T-helper 2 cell (primary cell): Measurements from ENCODE around the gene NOS1AP.

Experiments
- DNase-seq, 5 experiments: peaks; one replicate each; pipeline versions ENCODE4 v3.0.0 to v3.0.0-alpha.2; 2012 to 2022

NOS1AP gene

DNA sequence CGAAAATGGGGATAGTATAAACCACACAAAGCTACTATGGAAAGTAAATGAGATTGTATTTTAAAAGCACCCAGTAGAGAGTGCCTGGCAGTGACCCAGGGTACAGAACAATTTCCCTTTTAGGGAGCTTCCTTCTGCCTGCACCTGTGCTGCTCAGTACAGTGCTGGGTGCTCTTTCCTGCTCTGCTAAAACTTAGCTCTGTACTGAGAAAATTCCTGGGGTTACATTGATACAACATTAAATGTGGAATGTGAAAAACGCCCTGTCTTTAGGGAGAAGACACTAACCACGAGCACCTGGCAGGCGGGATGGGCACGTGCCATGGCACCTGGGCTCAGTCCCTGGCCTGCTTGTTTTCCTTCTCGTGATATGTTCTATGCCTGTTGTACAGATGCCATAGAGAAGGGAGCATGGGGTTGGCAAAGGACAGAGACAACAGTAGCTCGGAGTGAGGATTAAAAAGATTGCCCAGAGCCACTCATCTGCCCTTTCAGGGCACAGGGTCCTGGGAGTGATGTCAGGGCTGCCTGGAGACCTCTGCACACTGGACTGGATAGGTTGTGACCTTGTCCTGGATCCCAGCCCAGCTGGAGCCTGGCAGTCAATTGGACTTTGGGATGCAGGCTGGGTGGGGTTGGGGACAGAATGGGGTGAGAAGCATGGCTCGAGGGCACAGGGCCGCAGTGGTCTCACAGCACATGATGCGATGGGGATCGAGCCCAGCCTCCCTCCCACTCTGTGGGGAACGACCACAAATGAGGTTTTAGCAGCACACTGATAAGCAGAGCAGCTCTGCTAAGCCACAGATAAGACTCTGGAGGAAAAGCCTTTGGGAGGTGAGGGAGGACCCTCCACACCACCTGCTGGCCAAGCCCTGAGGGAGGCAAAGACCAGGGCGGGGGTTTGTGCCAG lies 302.9 kb downstream of the NOS1AP start:
- peak in 1 of 5 experiments; percentile 27 for DNase-seq

DNA sequence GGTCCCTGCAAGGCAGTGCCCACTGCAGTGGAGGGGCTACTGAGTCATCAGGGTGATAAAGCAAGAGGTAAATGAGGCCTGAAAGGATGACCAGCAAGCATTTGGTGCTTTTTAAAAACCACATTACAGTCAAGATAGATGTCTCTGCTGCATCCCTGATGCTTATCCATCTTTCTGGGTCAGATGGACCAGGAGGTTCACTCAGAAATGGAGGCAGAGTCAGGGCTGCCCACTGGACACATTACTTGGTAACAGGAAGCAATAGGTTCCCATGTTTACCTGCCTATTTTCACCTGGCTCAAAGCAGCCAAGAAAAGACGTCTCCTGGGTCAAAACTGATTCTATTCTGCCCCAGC lies 303.6 kb downstream of the NOS1AP start:
- DNase-seq: no peak

DNA sequence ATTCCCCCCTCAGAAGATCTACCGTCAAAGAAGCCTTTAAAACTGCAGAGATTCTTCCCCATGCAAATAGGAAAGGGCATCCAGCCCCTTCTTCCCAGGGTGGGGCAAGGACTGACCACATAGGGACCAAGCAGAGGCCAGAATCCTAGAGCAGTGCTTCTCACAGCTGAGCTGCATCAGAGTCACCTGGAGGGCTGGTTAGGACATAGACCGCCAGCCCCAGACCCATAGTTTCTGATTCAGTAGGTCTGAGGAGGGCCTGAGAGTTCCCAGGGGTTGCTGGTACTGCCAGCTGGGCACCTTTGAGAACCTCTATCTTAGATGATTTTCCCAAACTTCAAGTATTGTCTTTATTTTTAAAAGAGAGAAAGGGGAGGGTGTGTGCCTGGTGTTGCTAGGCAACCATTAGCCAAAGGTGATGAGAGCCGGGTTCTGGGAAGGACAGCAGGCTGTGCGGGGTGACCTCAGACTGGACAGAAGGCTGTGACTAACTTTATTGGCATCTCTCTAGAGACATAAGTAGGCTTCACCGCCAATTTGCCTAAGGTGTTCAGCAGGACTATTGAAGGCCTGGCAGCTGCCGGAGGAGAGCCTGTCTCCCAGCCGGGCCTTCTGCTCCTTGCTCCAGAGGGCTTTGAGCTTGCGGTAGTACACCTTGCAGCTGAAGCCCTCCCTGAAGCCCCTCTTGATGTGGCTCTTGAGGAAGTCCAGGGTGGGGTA lies 304.2 kb downstream of the NOS1AP start:
- DNase-seq: no peak

DNA sequence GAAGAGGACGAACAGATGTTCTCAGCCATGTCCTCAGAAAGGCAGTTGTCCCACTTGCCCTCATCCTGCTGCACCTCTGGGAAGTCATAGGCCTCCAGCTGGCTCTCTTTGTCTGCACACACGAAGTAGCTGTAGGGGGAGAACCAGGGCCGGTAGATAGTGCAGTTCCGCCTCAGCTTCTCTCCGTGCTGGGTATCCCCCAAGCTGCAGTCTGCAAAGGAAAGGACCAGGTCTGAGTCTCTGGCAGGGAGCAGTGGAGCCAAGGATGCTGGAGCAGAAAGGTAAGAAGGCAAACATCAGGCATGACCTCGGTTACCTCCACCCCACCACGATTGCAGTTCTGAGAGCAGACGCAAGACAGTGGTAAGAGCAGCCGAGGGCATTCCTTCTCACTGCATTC lies 304.9 kb downstream of the NOS1AP start:
- no peak for DNase-seq

DNA sequence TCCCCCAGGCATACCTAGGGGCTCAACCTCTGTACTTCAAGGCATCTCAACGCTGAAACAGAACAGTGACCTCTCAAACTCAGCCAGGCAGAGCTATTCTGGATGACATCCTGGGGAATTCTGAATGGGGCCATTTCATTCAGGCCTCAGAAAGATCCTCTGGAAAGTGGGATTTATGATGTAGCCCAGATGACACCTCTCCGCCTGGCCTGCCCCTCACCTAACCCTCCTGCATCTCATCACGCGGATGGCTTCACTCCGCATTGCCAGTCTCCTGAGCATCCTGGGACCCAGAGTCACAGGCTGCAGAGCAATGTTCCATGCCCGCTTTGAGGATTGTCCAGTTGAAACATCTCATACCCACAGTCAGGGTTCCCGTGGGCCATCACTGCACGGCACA lies 306.0 kb downstream of the NOS1AP start:
- DNase-seq: no peak

DNA sequence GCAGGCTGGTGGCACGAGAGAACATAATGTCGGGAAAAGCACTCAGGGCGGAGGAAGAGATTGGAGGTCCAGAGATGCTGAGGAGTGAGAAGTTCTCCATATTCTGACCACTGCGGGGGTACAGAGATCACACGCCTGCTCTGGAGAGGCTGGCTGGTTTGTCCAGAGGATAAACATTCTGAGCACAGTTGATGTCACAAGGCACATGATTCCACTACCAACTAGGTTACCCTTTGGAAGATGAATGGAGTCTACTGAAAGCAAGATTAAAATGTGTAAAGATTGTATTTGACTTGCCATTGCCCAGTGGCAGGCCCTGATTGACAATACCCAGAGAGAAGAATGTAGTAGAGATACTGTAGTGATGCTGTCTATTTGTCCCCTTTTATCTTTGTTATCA lies 307.2 kb downstream of the NOS1AP start, which contains the start of gene SPATA46:
SPATA46 (minus strand) TSS at position 164 of the 400 bp plus-strand sequence; CDS start at position 100, 64 bp downstream.
- DNase-seq: no peak

DNA sequence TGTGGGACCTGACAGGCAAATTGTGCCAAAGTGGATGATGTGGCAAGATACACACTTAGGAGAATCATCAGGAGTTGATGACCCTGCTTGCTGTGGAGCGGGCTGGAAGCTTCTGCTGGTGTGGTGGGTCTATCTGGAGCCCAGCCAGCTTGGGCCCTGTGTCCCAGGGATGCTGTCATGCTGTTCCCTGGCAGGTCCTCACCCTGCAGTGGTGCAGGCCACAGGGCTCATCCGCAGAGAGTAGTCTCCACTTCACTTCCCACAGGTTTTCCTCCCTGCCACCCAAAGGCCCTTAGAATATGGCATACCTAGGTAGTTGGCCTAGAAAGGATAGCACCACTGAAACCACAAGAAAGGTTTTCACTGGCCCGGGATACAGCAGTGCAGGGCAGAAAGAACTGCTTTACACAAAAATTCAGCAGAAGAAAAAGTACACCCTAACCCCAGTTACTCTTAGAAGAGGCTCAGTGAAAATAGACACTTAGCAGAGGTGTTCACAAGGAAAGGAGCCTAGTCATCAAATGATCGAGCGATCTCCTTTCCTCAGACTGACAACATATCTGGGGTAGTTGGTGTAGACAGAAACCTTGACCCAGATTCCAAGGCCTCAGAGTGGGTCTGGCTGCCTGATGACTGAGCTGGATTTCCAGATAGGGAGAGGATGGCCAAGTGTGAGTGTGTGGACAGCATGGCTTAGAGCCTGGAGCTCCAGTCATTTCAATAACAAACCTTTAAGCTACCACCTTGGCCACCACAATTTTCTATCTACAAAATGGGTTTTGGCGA lies 310.8 kb downstream of the NOS1AP start:
- DNase-seq: no peak

DNA sequence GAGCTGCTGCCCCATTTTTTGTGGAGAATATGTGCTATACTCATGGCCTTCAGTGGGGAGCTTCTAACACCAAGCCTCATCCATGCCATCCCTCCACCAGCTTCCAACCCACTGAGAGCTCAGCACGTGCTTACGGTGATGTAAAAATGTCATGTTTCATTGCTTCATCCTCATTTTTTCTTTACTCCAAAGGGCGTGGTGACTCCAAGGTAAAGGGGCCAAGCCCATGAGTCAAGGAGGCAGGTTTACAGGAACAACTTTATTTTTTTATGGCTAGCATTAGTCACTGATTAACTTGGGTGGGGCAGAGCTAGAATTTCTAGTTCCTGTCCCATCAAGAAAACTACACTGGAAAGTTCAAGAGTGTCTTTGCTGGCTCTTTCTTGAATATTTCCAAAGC lies 311.9 kb downstream of the NOS1AP start, which contains the start of gene C1orf226:
C1orf226 (plus strand) TSS at position 346 of the 400 bp plus-strand sequence. CDS start 174 bp downstream, outside the sequence.
- DNase-seq: no peak

DNA sequence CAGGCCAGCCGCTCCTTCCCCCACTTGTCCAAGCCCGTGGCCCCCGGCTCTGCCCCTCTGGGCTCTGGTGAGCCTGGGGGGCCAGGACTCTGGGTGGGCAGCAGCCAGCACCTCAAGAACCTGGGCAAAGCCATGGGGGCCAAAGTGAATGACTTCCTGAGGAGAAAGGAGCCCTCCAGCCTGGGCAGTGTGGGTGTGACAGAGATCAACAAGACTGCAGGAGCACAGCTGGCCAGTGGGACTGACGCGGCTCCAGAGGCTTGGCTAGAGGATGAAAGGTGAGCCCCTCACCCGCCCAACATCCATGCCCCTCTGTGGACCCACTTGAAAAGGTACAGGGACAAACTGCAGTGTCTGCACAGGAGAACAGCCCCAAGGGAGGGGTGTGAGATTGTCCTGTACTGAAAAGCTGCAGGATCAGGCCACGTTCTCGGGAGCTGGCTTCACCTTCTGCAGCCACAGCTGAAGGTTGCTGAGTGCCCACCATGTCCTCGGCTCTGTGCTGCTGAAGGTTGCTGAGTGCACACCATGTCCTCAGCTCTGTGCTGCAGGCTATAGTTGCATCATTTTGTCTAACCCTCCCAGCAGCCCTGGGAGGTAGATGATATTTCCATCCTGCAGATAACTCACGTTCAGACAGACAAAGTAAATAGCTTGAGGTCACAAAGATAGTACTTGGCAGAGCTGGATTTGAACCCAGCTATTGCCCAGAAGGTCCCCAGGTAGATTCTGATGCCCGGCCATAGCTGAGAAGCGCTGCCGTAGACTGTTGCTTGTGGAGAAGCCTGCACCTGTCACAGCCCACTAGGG lies 312.7 kb downstream of the NOS1AP start:
- DNase-seq: no peak

DNA sequence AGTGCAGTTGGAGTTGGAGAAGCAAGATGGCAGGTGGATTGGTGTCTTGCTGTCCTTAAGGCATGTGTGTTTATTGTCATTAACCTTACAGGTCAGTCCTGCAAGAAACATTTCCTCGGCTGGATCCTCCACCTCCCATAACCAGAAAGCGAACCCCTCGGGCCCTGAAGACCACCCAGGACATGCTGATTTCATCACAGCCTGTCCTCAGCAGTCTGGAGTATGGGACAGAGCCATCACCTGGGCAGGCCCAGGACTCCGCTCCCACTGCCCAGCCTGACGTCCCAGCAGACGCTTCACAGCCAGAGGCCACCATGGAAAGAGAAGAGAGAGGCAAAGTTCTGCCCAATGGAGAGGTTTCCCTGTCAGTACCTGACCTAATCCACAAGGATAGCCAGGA lies 313.6 kb downstream of the NOS1AP start:
- no peak for DNase-seq

DNA sequence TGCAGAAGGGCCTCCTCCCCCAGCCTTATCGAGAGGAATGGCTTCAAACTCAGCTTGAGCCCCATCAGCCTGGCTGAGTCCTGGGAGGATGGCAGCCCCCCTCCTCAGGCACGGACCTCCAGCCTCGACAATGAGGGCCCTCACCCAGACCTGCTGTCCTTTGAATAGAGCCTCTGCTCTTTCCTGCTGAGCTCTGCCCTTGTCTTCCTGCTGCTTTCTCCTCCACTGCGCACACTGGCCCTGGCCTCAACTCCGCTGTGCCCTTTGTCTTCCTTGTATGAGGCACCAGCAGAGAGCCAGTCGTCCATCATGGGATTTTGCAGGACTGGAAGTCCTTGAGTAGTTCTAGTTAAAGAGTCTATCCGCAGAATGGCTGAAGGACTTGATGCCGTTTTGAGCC lies 314.0 kb downstream of the NOS1AP start:
- no peak for DNase-seq

DNA sequence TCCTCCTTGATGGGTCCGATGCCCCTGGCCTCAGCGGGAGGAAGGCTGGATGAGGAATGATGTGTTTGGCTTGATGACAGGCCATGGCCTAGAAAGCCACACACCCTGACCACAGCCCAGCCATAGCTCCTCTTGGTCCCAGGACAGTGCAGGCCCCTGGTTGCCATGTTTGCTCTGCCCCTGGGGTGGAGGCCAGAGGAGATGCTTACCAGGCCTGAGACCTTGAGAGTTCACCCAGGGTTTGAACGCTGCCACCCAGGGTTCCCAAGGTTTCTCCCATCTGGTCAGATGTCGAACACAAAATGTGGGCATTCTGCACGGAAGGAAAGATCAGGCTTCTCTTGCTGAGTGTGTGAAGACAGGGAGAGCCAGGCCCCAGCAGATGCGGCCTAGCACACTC lies 314.6 kb downstream of the NOS1AP start:
- no peak for DNase-seq

DNA sequence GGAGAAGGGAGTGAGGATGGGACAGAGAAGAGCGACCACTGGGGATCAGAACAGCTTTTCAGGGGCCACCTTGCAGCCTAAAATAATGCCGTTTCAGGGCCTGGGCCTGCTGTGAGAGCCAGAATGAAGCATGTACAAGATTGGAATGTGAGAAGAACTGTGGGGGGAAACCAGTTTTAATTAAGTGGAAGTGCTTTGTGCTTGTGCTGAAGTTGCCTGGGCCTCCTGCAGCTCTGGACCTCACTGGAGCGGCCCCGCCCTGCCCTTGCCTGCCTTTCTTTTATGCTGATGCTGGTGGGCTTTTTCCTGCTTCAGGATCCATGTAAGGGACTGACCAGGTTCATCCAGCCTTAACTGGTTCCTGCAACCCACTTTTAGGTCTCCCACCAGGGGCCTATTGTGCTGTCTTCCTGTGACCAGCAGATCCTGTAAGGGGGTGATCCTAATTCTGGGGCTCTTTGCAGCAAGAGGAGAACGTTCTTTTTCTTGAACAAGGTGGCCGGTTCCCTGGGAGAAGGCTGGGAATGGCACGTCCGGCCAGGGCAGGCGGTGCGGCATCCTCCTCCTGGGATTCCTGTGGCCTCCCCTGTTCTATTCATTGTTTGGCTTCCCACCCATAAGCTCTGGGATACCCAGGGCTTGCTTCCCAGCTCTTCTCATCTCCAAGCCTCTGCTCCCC lies 315.2 kb downstream of the NOS1AP start:
- DNase-seq: no peak

DNA sequence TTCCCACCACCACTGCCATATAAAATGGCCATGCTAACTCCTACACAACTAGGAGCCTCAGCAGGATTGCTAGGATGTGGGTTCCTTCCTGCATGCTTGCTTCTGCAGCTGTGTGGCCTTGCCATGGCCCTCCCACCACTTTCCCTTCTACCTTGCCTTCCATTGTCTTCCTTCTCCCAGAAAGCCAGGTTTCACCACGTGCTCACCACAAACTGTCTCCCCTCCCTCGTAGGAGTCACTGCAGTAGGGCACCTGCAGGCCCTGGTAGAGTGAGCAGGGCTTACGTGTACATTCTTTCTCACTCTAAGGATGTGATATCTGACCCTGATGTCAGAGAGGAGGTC lies 315.8 kb downstream of the NOS1AP start:
- no peak for DNase-seq

DNA sequence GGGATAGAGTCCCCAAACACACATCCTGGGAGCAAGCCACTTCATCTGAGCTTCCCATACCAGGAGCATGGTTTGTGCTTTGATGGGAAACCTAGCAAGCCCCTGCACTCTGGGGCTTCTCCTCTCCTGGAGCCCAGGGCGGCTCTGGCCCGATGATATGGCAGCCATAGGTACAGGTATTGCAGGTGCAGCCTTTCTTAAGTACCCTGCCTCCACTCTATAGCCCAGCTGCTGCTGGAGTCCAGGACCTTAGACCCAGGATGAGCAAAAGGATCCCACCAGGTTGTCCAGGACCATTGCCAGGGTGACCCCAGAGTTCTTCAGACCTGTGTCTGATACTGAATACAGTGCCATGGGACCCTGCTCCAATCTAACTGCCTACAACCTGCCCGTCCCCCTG lies 316.2 kb downstream of the NOS1AP start:
- no peak for DNase-seq

DNA sequence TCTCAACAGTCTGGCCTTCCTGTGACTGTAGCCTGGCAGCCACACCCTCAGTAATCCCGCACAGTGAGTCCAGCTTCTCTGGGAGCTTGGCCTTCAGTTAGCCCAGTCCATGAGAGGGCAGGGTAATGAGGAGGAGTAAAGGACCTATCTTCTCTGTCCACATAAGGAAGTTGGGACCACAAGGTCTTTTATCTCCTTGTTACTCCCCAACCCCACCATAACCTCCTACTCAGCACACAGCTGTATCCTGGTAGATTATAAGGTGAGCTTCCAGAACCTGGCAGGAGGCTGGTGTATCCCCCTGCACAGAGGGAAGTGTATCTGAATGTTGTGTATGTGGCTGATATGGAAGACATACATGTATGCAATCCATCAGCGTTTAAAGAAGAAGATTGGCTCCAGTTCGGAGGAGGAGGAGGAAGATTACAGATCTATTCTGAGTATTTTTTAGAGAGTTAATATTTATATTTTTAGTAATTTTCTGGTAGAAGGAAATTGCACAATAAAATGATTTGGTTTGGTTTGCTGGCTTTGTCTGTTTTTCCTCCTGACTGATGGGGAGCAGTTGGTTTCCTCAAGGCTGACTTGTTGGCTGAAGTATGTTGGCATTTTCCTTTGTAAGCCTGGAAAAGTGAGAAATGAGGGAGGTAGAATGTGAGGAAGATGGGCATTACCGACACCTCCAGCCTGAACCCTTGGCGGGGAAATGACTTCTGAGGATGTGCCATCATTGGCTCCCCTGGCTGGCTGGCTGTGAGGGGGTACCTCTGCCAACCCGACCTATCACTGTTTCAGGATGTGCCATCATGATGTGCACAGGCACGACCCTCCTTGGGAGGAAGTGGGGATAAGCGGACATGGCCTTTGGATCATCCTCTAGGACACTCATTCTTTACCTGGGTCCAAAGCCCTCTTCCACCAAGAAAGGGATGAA lies 317.1 kb downstream of the NOS1AP start:
- no peak for DNase-seq

DNA sequence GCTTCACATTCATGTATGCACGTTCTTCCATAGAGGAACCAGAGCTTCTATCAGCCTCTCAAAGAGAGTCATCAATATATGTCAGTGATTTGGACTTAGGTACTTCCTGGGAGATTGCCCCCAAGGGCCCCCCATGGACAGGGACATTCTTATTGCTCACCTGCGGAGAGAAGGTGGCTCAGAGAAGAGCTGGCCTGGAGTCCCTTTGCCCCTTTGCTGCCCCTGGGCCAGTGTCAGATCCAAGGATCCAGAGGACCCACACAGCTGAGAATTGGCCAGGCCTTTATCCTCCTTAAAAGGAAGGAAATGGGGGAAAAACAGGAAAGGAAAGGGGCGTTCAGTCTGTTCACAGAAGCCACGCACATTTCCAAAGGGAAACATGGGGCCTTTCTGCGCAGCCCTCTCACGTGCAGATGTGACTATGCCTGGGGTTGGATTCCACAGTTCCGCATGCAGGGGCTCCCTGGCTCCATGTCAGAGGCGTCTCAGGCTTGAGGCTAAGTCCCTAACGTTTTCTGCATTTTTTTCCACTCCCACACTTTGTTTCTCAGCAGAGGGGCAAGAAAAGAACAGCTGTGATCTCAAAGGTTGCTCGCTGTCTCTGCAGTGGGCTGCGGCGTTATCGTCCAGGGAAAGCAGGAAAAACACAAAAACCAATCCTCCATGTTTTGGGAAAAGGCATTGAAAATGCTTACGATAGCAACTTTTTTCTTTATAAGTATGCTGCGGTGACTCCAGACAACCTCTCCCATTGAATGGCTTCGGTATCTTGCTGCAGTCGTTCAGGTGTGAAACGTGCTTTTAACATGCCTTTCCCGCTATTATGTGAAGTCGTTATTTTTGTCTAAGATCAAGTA lies 318.0 kb downstream of the NOS1AP start:
- no peak for DNase-seq

DNA sequence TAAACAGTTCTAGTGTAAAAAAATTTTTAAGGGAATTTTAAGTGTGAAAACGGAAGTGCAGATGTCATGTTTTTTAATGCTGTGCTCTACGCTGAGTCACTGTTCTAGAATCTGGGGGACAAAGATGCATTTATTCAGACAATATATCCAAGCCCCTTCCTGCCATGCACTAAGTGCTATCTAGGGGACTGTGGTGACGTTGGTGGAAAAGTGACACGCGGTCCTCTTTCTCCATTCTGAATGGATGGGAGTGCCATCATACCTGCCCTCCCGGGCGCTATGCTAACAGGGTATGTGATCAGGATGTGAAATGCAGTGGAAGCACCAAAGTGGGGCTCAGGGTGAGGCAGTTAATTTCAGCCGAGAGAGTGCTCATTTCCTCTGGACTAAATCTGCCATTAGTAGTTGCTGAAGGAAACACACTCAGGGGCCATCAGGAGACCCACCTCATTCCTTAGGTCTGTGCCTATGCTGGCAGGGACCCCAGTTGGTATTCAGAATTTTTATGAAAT lies 318.6 kb downstream of the NOS1AP start:
- no peak for DNase-seq

DNA sequence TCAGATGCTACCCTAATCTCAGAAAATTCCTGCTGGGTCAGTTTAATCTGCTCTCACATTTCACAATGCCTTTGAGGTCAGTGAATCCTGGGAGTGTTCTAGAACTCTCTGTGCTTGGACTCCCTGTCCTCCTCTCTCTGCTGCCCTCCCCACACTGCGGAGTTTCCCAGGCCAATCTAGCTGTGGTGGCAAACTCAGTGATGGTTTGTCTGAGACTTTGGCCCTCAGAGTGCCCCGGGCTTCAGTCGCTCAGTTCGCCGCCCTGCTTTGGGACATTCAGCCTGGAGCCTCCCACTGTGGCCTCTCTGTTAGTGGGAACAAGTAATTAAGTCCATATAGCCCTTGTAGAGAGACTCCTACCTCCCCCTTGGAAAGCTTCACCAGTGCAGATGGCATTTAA lies 319.1 kb downstream of the NOS1AP start:
- no peak for DNase-seq
